GM18526 (cell line): ENCODE data around the gene SMG7.

Experiments used
- POLR2A ChIP-seq: IDR thresholded peaks from 3 replicates; pipeline ENCODE4 v1.6.1; 2011; ENCODE audit not compliant: insufficient read length; ENCODE audit errors: extremely low read depth

Gene SMG7

DNA sequence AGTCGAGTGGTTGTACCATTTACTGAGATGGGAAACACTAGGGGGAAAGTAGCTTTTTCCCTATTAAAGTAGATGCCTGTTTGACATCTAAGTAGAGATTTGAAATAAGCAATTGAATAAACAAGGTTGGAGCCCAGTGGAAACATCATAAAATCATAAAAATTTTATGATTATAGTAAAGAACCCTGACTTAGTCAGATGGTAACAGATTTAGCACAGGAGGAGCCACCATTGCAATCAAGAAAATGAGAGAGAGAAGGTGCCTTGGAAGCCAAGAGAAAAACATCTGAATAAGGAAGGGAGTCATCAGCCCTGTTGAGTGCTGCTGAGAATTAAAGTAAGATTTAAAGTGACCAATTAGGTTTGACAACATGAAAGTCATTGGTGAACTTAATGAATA lies 49.8 kb downstream of the SMG7 start:
- TF ChIP-seq POLR2A: no peak

GRCh38 chr1:183528577-183528976 lies 56.3 kb downstream of the SMG7 start:
- no peak for TF ChIP-seq POLR2A

DNA sequence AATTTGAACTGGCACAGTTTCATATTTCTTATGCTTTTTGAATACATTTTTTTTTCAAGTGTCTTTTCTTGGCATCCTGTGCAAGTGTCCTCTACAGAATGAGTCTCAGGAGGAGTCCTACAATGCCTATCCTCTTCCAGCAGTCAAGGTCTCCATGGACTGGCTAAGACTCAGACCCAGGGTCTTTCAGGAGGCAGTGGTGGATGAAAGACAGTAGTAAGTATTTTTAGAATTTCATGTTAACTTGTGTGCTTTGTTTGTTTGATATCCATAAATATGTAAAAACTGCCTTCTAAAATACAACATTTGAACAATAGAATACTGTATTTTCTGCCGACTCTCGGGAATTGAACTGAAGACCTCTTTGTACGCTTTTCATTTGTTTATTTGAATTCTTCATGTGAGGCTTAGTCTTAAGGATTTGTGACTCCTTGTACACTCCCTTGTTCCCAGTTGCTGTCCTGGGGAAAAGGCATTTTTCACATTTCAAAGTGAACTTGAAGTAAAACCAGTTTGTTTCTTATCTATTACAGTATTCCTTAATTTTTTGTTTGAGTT lies 61.4 kb downstream of the SMG7 start:
- TF ChIP-seq POLR2A: no peak

GRCh38 chr1:183537405-183537804 lies 65.1 kb downstream of the SMG7 start:
- no peak for TF ChIP-seq POLR2A

DNA sequence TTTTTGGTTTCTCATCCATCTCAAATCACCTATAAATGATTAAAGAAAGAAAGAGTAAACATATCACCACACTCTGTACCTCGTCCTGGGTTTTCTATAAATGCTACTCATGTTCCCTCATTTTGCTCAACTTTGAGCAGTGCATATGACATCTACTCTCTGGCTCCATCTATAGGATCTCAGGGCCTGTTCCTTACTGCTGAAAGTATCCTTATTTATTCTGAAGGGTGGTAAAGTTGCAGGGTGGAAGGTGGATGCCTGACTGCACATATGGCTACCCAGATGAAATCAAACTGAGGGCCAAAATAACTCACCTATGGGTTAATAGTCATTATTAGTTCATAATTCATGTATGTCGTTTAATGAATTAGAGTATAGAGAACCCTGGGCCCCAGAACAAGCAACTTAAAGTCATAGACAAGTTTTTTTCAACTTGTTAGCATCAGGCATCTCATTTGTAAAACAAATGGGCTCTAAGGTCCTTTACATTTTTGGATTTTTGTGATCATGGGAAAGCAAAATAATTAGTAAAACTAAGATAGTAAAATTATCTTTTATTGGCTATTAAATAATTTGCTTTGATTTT lies 71.4 kb downstream of the SMG7 start:
- no peak for TF ChIP-seq POLR2A

DNA sequence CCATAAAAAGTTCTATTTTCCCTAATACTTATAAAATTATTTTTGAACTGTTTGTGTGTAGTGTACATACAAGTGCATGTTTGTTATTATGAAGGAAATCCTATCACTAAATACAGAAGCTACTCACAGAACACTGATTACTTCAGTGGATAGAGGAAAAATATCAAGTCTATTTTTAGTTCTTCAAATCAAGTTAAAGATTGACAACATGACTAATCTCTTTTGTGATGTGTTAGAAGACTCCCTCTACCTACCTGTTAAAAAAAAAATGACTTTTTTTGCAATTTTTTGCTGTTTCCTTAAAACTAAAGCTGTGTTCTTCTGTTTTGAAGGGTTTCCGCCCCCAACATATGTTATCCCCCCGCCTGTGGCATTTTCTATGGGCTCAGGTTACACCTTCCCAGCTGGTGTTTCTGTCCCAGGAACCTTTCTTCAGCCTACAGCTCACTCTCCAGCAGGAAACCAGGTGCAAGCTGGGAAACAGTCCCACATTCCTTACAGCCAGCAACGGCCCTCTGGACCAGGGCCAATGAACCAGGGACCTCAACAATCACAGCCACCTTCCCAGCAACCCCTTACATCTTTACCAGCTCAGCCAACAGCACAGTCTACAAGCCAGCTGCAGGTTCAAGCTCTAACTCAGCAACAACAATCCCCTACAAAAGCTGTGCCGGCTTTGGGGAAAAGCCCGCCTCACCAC lies 72.4 kb downstream of the SMG7 start:
- no peak for TF ChIP-seq POLR2A

GRCh38 chr1:183546427-183546826 lies 74.1 kb downstream of the SMG7 start:
- no peak for TF ChIP-seq POLR2A

GRCh38 chr1:183548116-183548515 lies 75.8 kb downstream of the SMG7 start:
- no peak for TF ChIP-seq POLR2A

- no peak for TF ChIP-seq POLR2A
Observed at GRCh38 chr1:183550915-183551314, 78.6 kb downstream of the SMG7 start.

- TF ChIP-seq POLR2A: no peak
Observed at GRCh38 chr1:183551924-183552323, 79.6 kb downstream of the SMG7 start.

- TF ChIP-seq POLR2A: no peak
Observed at GRCh38 chr1:183552441-183552840, 80.1 kb downstream of the SMG7 start.

GRCh38 chr1:183552891-183553290 lies 80.6 kb downstream of the SMG7 start:
- no peak for TF ChIP-seq POLR2A

GRCh38 chr1:183553331-183553730 lies 81.0 kb downstream of the SMG7 start:
- no peak for TF ChIP-seq POLR2A

GRCh38 chr1:183553764-183554163 lies 81.5 kb downstream of the SMG7 start:
- no peak for TF ChIP-seq POLR2A

- TF ChIP-seq POLR2A: no peak
Observed at GRCh38 chr1:183554577-183554976, 82.3 kb downstream of the SMG7 start.

DNA sequence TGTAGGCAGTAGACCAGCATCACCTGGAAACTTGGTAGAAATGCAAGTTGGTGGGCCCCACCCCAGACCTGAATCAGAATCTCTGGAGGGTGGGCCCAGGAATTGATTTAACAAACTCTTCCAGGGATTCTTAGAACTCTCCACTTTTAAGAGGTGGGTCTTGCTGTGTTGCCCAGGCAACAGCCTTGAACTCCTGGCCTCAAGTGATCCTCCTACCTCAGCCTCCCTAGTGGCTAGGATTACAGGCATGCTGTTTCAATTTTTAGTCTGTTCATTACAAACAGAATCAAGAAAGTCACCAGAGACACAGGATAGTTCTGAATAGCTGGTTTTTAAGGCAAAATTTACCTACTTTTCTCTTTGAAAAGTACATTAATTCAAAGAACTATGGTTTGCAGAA lies 86.8 kb downstream of the SMG7 start:
- no peak for TF ChIP-seq POLR2A

- no peak for TF ChIP-seq POLR2A
Observed at GRCh38 chr1:183562701-183563100, 90.4 kb downstream of the SMG7 start.
